Measurements from ENCODE around the gene CCSER1.
A peak's percentile ranks its signal among the peaks of the same experiment; 100 is the strongest.

Gene CCSER1

DNA sequence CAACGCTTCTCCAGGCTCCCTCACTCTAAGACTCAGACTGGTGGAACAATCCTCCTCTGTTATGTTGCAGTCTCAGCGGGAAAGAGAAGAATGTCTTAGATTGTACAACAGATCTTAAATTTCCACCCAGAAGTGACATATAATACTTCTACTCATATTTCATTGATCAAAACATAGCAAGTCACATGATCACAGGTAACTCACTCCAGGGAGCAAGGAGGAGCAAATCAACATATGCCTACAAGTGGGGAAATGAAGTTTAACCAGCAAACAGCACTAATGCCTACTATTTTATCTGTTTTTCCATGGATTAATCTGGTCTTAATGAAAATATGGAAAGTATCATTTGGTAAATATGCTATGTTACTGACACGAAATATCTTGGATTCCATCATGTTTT is 819.8 kb downstream of the CCSER1 start:
- no peak for DNase-seq (ENCODE audit: low read depth)
- in situ Hi-C loops (cut with HindIII; ENCODE audit: low sequenced_read_pairs) = no loop called here
- no peak overlapping the region for H3K4me3 ChIP-seq (ENCODE audit: low read depth, low read length)
- TF ChIP-seq, protein P1, sequence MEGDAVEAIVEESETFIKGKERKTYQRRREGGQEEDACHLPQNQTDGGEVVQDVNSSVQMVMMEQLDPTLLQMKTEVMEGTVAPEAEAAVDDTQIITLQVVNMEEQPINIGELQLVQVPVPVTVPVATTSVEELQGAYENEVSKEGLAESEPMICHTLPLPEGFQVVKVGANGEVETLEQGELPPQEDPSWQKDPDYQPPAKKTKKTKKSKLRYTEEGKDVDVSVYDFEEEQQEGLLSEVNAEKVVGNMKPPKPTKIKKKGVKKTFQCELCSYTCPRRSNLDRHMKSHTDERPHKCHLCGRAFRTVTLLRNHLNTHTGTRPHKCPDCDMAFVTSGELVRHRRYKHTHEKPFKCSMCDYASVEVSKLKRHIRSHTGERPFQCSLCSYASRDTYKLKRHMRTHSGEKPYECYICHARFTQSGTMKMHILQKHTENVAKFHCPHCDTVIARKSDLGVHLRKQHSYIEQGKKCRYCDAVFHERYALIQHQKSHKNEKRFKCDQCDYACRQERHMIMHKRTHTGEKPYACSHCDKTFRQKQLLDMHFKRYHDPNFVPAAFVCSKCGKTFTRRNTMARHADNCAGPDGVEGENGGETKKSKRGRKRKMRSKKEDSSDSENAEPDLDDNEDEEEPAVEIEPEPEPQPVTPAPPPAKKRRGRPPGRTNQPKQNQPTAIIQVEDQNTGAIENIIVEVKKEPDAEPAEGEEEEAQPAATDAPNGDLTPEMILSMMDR (IDR thresholded peaks at IDR 0.05; ENCODE audit: low read depth, low read length, missing control alignments) = no peak

DNA sequence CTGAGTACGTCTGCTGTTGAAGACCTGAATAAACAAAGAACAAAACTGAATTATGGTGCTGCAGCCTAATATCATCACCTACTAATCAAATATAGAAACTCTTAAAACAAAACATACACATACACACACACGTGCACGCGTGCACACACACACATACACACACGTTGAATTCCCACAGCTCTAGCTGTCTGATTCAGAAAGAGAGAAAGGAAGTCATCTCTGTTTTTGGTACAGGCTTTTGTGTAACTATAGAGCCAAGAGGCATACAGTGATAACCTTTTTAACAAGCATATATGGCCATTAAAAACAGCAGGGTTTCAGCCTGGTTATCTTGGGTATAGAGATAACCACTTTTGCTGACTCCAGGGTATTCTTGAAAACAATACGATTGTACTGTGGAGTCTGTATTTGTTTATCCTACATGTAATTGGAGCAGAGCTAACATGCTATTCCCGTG is 823.2 kb downstream of the CCSER1 start:
- in situ Hi-C loops (cut with HindIII; ENCODE audit: low sequenced_read_pairs) = no loop called here
- TF ChIP-seq, protein P1 (IDR thresholded peaks at IDR 0.05; ENCODE audit: low read depth, low read length, missing control alignments) = no peak
- DNase-seq (ENCODE audit: low read depth) = no peak
- no peak overlapping the region for H3K4me3 ChIP-seq (ENCODE audit: low read depth, low read length)

DNA sequence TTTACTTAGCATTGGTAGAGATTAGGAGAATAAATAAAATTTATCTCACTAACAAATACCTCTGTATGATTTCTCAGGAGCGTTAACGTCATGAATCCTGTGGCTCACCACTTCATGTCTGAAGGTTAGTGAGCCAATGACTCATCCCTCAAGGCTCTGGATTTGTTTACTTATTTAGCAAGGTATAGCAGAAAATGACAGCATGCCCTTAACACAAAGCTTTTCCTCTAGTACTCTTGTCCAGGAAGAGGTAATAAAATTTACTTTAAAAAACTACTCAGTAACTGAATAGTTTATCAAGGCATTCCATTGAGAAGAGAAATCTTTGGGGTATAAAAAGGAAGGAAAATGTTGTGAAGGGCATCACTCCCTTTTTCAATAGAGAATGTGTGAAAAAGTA is 823.8 kb downstream of the CCSER1 start:
- peak; percentile 92 for DNase-seq (ENCODE audit: low read depth)
- TF ChIP-seq, protein P1 (IDR thresholded peaks at IDR 0.05; ENCODE audit: low read depth, low read length, missing control alignments) = no peak
- no peak overlapping the region for H3K4me3 ChIP-seq (ENCODE audit: low read depth, low read length)
- in situ Hi-C loops (cut with HindIII; ENCODE audit: low sequenced_read_pairs) = no loop called here

DNA sequence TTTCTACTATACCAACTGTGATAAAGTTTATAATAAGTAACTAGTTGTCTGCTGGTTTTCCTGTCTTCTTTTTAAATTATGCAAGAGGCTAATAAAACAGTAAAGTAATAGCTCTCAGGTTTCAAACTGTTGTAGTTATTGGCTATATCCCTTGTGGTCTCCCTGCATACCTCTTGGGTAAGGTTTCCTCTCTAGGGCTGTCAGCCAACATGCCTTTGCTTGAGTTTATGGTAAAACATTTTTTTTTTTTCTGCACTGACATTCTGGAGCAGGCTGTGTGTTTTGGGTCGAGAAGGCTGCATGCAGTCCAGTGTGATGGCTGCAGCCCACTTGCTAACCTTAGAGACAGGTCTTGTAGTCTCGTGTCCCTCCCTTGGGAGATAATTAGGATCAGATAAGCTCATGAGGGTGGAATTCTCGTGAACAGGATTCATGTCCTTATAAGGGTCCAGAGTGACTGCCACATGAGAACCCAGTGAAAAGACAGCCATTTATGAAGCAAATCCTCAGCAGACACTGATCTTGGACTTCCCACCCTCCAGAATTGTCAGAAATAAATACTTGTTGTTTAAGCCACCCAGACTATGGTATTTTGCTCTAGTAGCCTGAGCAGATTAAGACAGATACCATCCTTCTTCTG is 831.2 kb downstream of the CCSER1 start:
- TF ChIP-seq, protein P1 (IDR thresholded peaks at IDR 0.05; ENCODE audit: low read depth, low read length, missing control alignments) = no peak
- peak; percentile 98 for DNase-seq (ENCODE audit: low read depth)
- no peak overlapping the region for H3K4me3 ChIP-seq (ENCODE audit: low read depth, low read length)
- in situ Hi-C loops (cut with HindIII; ENCODE audit: low sequenced_read_pairs) = no loop called here

DNA sequence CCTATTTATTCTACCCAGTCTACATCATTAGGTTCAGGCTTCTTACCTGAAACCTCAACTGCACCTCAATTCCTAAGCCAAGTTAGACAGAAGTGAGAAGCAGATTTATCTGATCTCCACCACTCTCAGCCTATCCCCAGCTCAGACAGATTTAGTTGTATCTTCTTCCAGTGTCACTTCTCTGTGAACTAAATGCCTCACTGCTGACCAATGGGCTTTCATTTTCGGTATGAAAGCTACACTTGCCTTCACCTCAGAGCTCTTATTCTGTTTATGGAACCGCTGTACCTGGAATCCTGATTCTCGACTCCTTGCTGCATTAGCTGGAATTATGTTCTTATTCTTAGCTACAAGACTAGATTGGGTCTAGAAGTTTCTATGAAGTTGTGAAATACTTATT is 833.2 kb downstream of the CCSER1 start:
- in situ Hi-C loops (cut with HindIII; ENCODE audit: low sequenced_read_pairs) = no loop called here
- DNase-seq (ENCODE audit: low read depth) = no peak
- TF ChIP-seq, protein P1 (IDR thresholded peaks at IDR 0.05; ENCODE audit: low read depth, low read length, missing control alignments) = no peak
- no peak overlapping the region for H3K4me3 ChIP-seq (ENCODE audit: low read depth, low read length)

DNA sequence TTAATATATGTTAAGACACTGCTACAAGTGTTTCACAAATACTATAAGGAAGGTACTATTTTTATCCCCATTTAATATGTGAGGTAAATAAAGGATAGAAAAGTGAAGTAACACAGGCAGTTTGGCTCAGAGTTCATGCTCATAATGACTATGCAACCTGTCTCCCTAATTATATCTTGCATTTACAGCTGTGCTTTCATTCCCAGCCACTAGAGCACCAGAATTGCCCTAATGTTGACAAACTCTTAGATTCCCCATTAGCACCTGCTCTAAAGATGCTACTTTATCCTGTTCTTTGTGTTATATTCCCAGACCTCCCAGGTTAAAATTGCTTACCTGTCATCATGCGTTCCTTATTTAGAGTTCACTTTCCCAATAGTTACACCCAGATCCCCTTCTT is 833.6 kb downstream of the CCSER1 start:
- TF ChIP-seq, protein P1 (IDR thresholded peaks at IDR 0.05; ENCODE audit: low read depth, low read length, missing control alignments) = no peak
- DNase-seq (ENCODE audit: low read depth) = no peak
- no peak overlapping the region for H3K4me3 ChIP-seq (ENCODE audit: low read depth, low read length)
- in situ Hi-C loops (cut with HindIII; ENCODE audit: low sequenced_read_pairs) = no loop called here
